HCT116 (cell line): ENCODE measurements around the gene OR11A1.

ENCODE experiments used
- CEBPB ChIP-seq: IDR thresholded peaks from 2 replicates; pipeline ENCODE4 v1.6.1; 2012; ENCODE audit warnings: low read depth
- CTCF ChIP-seq, 3 experiments: fragments of 200-600 bp in 1 of 3; sonication (generic) in 1 of 3; IDR thresholded peaks in 2 of 3; conservative IDR thresholded peaks in 1 of 3; 2 replicates each; pipeline ENCODE4 v1.5.1; 2012 to 2017; ENCODE audit warnings: low read depth in 2 of 3, low read length in 2 of 3, antibody characterized with exemption in 1 of 3, borderline replicate concordance in 1 of 3, control low read depth in 1 of 3, mild to moderate bottlenecking in 1 of 3, mixed read lengths in 1 of 3, mixed run types in 1 of 3, moderate library complexity in 1 of 3; ENCODE audit not compliant: insufficient read depth in 1 of 3
- EZH2 ChIP-seq: fragments of 200-600 bp; sonication (generic); IDR thresholded peaks from 2 replicates; pipeline ENCODE4 v1.6.1; 2017; ENCODE audit warnings: antibody characterized with exemption, mixed run types
- EZH2phosphoT487 ChIP-seq: fragments of 200-600 bp; IDR thresholded peaks from 2 replicates; pipeline ENCODE4 v1.6.1; 2018; ENCODE audit warnings: antibody characterized with exemption, borderline replicate concordance
- MAX ChIP-seq: IDR thresholded peaks from 2 replicates; pipeline ENCODE4 v1.6.1; 2012
- POLR2A ChIP-seq: IDR thresholded peaks from 2 replicates; pipeline ENCODE4 v1.7.0; 2011; ENCODE audit warnings: borderline replicate concordance; ENCODE audit not compliant: insufficient read depth, insufficient read length; ENCODE audit errors: extremely low read depth
- REST ChIP-seq: IDR thresholded peaks from 2 replicates; pipeline ENCODE4 v1.6.1; 2012; ENCODE audit warnings: low read depth
- SP1 ChIP-seq: IDR thresholded peaks from 2 replicates; pipeline ENCODE4 v1.6.1; 2012; ENCODE audit warnings: low read depth
- TCF7L2 ChIP-seq: IDR thresholded peaks from 2 replicates; pipeline ENCODE4 v1.7.0; 2011; ENCODE audit warnings: borderline replicate concordance, inconsistent platforms; ENCODE audit not compliant: insufficient read depth, insufficient read length; ENCODE audit errors: extremely low read depth
- ZFX ChIP-seq: fragments of 450-650 bp; IDR thresholded peaks from 2 replicates; pipeline ENCODE4 v1.6.1; 2017
- ZNF274 ChIP-seq: fragments of 200-500 bp; sonication (Bioruptor generic); IDR thresholded peaks from 2 replicates; pipeline ENCODE4 v1.6.1; 2014; ENCODE audit warnings: mild to moderate bottlenecking, low read depth, low read length, inconsistent platforms

- TF ChIP-seq EZH2phosphoT487 (no peak), CEBPB (no peak), ZNF274 (no peak), EZH2 (no peak), CTCF (IDR thresholded peaks at IDR 0.05 in 2 of 3, conservative IDR thresholded peaks at IDR 0.05 in 1 of 3; ENCODE audit: borderline replicate concordance in 1 of 3, insufficient read depth in 1 of 3, low read depth in 2 of 3, low read length in 2 of 3) (no peak), MAX (no peak), TCF7L2 (no peak), POLR2A (no peak), SP1 (no peak), ZFX (no peak), REST (no peak)
Measured at GRCh38 chr6:29483735-29484134, 26.9 kb upstream of the OR11A1 start.
